Posterior vena cava (tissue), 2 donors: ENCODE data around the gene RGMB. TPM values are rescaled to one million over a fixed set of nuclear protein-coding genes. Genes with fewer than 3 reads are reported as not detected.

Source experiments
- DNase-seq: peaks from one replicate; pipeline ENCODE4 v3.0.0-alpha.2; 2020; ENCODE audit warnings: low spot score
- intact Hi-C, 2 donors: fragments of 100-400 bp; cut with DNase I; formaldehyde crosslinking; loops; one replicate each; pipeline versions ENCODE4 v1.14.1 to v1.14.2; 2022 to 2023
- total RNA-seq, 2 donors: library from RNA; stranded (reverse); fragmentation: NEBNext Ultra II Directional; extraction: Animal tissue kit (Norgen Biotek cat#: 25700); gene quantifications; one replicate each; pipeline ENCODE4 v1.2.1, GENCODE V29; 2021
- donor health status: DM: yes; HTN: yes; CAD: no.
- donor health status: DM: yes; HTN: yes; CAD: no.

Gene RGMB
- total RNA-seq, 2 donors from 2014 or later, result 10.9 to 12.9 TPM

DNA sequence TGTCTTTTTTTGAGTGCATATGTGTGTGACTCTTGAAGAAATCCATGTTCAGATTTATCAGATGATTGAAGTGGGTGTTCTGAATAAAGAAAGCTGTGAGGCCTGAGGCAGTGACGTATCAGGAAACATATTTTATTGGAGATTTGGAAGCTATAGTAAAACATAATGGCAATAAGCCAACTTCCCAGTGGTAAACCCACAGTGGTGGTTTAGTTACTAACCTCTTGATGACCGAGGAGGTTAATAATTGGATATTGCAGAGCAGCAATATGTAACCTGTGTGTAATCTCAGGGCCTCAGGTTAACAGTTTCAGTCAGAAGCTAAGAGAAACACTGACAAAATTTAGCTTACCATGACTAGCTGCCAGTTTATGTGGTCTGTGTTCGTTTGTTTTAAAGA is 6.9 kb downstream of the RGMB start:
- DNase-seq, result no peak
- intact Hi-C loops, result no loop called here

DNA sequence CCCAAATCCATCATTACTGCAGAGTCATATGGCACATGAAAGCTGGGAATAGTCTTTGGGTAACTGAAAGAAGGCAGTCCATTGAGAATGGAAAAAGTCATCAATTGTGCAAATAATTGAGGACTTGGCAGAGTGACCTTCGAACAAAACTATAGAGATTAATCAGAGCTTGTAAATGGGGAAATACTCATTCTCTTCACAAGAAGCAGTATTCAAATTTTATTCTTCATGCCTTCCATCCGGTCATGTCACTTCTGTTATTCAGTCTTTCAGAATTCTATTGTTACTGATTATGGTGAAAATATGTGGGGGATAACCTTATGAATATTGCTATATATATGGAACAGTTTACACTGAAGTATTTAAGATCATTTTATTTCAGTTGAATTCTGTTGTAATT is 8.1 kb downstream of the RGMB start:
- intact Hi-C loops, result no loop called here
- DNase-seq, result no peak

GRCh38 chr5:98781964-98782363 is 8.5 kb downstream of the RGMB start:
- intact Hi-C loops, result no loop called here
- DNase-seq, result no peak

DNA sequence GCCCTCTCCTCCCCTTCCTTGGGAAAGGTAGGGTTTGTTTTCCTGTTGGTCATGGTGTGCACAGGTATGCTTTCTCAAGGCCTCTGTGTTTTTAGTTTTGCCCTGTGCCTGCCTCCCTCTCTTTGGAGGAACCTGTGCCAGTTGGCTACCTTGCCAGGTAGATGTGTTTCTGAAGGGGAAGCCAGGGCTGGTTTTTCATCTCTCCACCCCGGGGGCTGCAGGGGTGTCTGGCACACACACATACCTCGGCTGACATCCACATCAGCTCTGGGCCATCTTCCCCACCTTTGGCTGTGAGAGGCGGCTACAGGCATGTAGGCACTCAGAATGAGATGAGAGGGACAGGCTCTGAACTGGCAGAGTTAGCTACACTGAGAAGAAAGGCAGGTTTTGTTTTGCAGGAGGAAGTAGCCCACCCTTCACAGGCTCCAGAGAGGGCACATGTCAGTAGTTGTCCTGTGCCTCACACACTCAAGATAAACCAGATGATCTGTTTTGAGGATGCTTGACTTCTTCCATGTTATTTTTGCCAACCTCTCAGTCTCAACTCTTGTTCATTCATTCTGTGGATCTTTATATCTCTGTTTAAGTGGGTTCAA is 9.7 kb downstream of the RGMB start:
- DNase-seq, result no peak
- intact Hi-C loops, result no loop called here

GRCh38 chr5:98784411-98784810 is 10.9 kb downstream of the RGMB start:
- intact Hi-C loops, result no loop called here
- no peak for DNase-seq

DNA sequence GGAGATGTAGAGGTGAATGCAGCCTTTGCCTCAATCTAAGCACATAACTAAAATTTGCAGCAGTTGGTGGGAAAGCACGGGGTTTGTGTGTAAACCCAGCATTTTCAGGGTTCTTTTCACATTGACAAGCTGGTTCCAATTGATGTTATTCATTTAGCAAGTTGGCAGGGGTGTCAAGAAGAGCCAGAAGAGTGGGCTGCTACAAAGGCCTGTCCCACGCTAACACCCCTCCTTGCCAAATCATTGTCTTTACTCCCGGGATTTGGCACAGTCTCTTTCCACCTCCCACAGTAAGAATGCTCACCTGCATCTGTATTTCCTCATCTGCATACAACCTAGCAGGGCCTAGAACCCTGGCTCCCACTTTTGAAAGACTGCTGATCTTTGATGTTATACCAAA is 11.8 kb downstream of the RGMB start:
- intact Hi-C loops, result no loop called here
- DNase-seq, result no peak

- intact Hi-C loops, result no loop called here
- no peak for DNase-seq
Observed at GRCh38 chr5:98786191-98786853, 12.9 kb downstream of the RGMB start.

GRCh38 chr5:98787131-98787719 is 13.8 kb downstream of the RGMB start:
- intact Hi-C loops, result no loop called here
- DNase-seq, result no peak

DNA sequence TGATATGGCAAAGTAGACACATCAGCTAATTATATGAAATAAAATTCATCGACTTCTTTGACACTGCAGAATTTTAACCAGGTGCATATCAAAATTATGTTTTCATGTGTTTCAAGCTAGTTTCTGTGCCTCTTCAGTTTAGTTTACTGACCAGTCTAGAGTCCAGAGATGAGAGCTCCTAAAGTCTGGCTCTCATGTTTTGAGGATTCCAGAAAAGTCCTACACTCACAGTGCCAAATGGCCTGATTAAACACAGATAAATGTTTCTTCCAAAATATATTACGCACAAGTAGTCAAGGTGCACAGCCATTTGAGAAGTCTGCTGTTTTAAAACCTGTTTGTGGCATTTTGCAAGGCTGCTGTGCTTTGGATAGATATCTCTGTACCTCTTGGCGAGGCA is 15.6 kb downstream of the RGMB start:
- intact Hi-C loops, result no loop called here
- no peak for DNase-seq

GRCh38 chr5:98791001-98791519 is 17.6 kb downstream of the RGMB start:
- intact Hi-C loops, result no loop called here
- DNase-seq, result no peak

GRCh38 chr5:98791898-98792580 is 18.6 kb downstream of the RGMB start:
- no peak for DNase-seq
- intact Hi-C loops, result no loop called here

DNA sequence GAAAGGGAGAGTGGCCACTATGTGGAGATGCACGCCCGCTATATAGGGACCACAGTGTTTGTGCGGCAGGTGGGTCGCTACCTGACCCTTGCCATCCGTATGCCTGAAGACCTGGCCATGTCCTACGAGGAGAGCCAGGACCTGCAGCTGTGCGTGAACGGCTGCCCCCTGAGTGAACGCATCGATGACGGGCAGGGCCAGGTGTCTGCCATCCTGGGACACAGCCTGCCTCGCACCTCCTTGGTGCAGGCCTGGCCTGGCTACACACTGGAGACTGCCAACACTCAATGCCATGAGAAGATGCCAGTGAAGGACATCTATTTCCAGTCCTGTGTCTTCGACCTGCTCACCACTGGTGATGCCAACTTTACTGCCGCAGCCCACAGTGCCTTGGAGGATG is 19.8 kb downstream of the RGMB start:
- DNase-seq, result no peak

GRCh38 chr5:98794001-98794400 is 20.5 kb downstream of the RGMB start:
- DNase-seq, result no peak
- intact Hi-C loops, result no loop called here

More for the DNA sequence above, 19.8 kb downstream of the RGMB start:
- intact Hi-C loops, result no loop called here

GRCh38 chr5:98794414-98795080 is 21.1 kb downstream of the RGMB start:
- intact Hi-C loops, result no loop called here
- DNase-seq, result no peak

GRCh38 chr5:98795243-98795642 is 21.8 kb downstream of the RGMB start:
- intact Hi-C loops, result no loop called here

GRCh38 chr5:98796197-98796972 is 22.9 kb downstream of the RGMB start:
- intact Hi-C loops, result no loop called here
- no peak for DNase-seq

More at GRCh38 chr5:98795243-98795642, 21.8 kb downstream of the RGMB start:
- DNase-seq, result no peak

GRCh38 chr5:98798371-98798770 is 24.9 kb downstream of the RGMB start:
- DNase-seq, result no peak
- intact Hi-C loops, result no loop called here

DNA sequence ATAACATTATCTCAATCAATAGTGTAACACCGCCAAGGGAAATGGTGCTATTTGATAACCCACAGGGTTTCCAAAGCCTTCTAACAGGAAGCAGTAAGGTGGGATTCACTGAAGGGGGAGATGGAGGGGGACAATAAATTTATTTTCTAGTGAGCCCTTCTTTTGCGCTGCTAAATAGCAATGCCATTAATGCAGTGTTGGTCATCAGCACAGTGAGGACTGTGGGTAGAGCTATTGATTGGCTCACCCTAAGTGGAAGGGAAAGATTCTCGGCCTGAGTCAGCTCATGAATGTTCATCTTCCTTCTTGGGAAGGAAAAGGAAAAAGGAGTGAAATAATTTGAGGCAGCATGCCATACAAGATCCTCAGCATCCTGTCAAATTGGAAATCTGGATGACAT is 25.4 kb downstream of the RGMB start:
- intact Hi-C loops, result no loop called here
- DNase-seq, result no peak

DNA sequence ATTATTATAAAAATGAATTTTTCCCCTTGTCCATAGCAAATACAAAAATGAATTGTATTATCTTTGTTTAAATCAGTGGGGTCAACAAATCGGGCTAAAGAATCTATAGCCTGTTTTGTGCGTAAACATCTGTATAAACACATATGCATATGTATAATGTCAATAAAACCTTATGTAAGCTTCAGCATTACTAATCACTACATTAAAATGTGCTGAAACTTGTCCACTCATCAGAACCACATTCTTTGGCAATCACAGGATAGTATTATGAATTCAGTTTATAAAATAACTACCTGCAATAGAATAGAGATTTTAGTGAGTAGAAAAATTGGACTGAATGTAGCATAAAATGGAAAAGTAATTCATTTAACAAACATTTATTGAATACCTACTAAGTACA is 30.6 kb downstream of the RGMB start:
- DNase-seq, result no peak
- intact Hi-C loops, result no loop called here
